GM21528 (cell line): ENCODE measurements around the gene RBM15.

Source experiments
- ATAC-seq: cut with Tn5 transposase; IDR thresholded peaks from one replicate; pipeline ENCODE4 v1.9.1; 2021; ENCODE audit warnings: mild to moderate bottlenecking, moderate library complexity; ENCODE audit not compliant: unreplicated experiment, low FRiP score

The RBM15 gene

GRCh38 chr1:110319332-110320167, 19.6 kb upstream of the RBM15 start:
- no peak for ATAC-seq

GRCh38 chr1:110320168-110320518, 19.0 kb upstream of the RBM15 start:
- no peak for ATAC-seq

GRCh38 chr1:110321045-110321444, 18.1 kb upstream of the RBM15 start:
- ATAC-seq = no peak

- no peak for ATAC-seq
Measured at GRCh38 chr1:110321846-110322245, 17.3 kb upstream of the RBM15 start.

GRCh38 chr1:110324667-110325066, 14.5 kb upstream of the RBM15 start:
- ATAC-seq = no peak

GRCh38 chr1:110326826-110327225, 12.4 kb upstream of the RBM15 start:
- no peak for ATAC-seq

GRCh38 chr1:110328274-110328673, 10.9 kb upstream of the RBM15 start:
- ATAC-seq = no peak

GRCh38 chr1:110328700-110329099, 10.5 kb upstream of the RBM15 start:
- no peak for ATAC-seq

GRCh38 chr1:110335265-110335664, 3.9 kb upstream of the RBM15 start:
- ATAC-seq = no peak

GRCh38 chr1:110336300-110337039, 2.7 kb upstream of the RBM15 start:
- no peak for ATAC-seq

- ATAC-seq = no peak
Measured at GRCh38 chr1:110337704-110338308, 1.4 kb upstream of the RBM15 start.

GRCh38 chr1:110338309-110338885, 780 bp upstream of the RBM15 start:
- peak; percentile 76 for ATAC-seq

- ATAC-seq = peak; percentile 1
Measured at GRCh38 chr1:110339407-110340206, 430 bp downstream of the RBM15 start.

- ATAC-seq = no peak
Measured at GRCh38 chr1:110340207-110340468, 961 bp downstream of the RBM15 start.

- ATAC-seq = no peak
Measured at GRCh38 chr1:110341146-110341871, 2.1 kb downstream of the RBM15 start.

GRCh38 chr1:110341872-110342331, 2.7 kb downstream of the RBM15 start:
- no peak for ATAC-seq

GRCh38 chr1:110343249-110343648, 4.1 kb downstream of the RBM15 start:
- no peak for ATAC-seq

GRCh38 chr1:110344152-110344551, 5.0 kb downstream of the RBM15 start:
- ATAC-seq = no peak

GRCh38 chr1:110345480-110345879, 6.3 kb downstream of the RBM15 start:
- no peak for ATAC-seq

GRCh38 chr1:110346690-110347089, 7.5 kb downstream of the RBM15 start:
- no peak for ATAC-seq
